Ascending aorta (tissue), 2 donors: ENCODE data around the gene S100B. TPM values are rescaled to one million over a fixed set of nuclear protein-coding genes. Genes with fewer than 3 reads are reported as not detected.

Experiments used
- DNase-seq, 2 donors: peaks; one replicate each; pipeline ENCODE4 v3.0.0-alpha.2; 2019; ENCODE audit warnings: low spot score in 2 of 2
- H3K27ac ChIP-seq, 2 donors: fragments of 200-600 bp; sonication (generic); one replicate each; pipeline ENCODE4 v1.5.1; 2016 to 2017; ENCODE audit warnings: mild to moderate bottlenecking in 1 of 2
- H3K27me3 ChIP-seq: fragments of 200-600 bp; sonication (generic); one replicate; pipeline ENCODE4 v1.5.1; 2017
- H3K36me3 ChIP-seq, 2 donors: fragments of 200-600 bp; sonication (generic); one replicate each; pipeline ENCODE4 v1.5.1; 2016
- H3K4me1 ChIP-seq, 2 donors: fragments of 200-600 bp; sonication (generic); one replicate each; pipeline ENCODE4 v1.5.1; 2016 to 2017; ENCODE audit warnings: mild to moderate bottlenecking in 1 of 2
- H3K4me3 ChIP-seq, 2 donors: fragments of 200-600 bp; sonication (generic); one replicate each; pipeline ENCODE4 v1.5.1; 2016 to 2017; ENCODE audit warnings: mild to moderate bottlenecking in 1 of 2
- H3K9me3 ChIP-seq, 2 donors: fragments of 200-600 bp; sonication (generic); one replicate each; pipeline ENCODE4 v1.5.1; 2016
- intact Hi-C: fragments of 100-400 bp; cut with DNase I; formaldehyde crosslinking; loops from one replicate; pipeline ENCODE4 v1.15.1; 2023
- total RNA-seq: library from RNA; depleted of rRNA; stranded (reverse); fragments of >200 nt; gene quantifications from one replicate; pipeline ENCODE4 v1.1.0, GENCODE V29; 2016
- TF ChIP-seq, protein P1 (sequence below), 3 experiments: fragments of 200-600 bp in 2 of 3; fragments of 450-650 bp in 1 of 3; sonication (generic) in 2 of 3; IDR thresholded peaks; one replicate each; pipeline ENCODE4 v1.5.1; 2016 to 2019; ENCODE audit warnings: antibody characterized with exemption in 3 of 3, mild to moderate bottlenecking in 1 of 3, moderate library complexity in 1 of 3

The S100B gene
- 0.53 TPM for total RNA-seq

DNA sequence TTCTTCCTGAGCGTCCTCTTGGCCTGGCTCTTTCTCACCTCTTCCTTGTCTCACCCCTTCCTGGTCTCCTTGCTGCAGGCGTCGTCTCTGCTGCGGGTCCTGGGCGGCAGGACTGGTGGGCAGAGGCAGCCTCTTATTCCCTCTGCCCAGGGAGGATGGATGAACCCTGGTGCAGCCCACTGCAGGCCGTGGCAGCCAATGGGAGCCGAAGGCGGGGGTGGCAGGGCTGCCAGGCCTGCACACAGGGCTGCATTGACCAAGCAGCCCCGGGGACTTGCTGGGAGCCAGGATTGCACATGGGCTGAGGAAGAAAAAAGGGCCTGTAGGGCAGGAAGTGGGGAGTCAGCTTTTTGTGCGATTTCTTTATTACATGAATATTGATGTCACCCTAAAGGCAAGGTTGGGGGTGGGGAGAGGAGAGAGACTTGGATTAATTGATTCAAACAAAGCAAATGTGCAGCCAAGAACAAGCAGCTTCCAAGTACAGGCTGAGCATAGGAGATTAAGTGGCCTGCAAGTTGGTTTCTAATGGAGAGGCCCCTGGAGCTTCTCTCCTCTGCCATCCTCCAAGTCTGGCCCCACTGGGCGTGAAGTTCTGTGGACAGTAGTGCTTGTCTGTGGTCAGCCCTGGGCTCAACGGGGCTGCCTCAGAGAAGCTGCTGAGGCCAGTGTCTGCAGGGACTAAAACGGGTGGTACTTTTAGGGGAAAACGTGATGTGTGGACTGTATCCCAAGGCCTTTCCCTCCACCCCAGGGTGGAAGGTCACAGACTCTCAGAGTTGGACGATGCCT lies at the start of gene S100B:
S100B (minus strand) TSS at position 108 of the 792 bp plus-strand sequence. CDS start 2,667 bp downstream, outside the sequence.
- H3K4me3 ChIP-seq = no peak within 1 kb of the TSS
- no peaks in the 10 kb centered on the region for H3K36me3 ChIP-seq
- no peaks in the 10 kb centered on the region for H3K4me1 ChIP-seq
- intact Hi-C loops = no loop called here
- no peak for DNase-seq
- no peaks in the 10 kb centered on the region for H3K9me3 ChIP-seq
- H3K27ac ChIP-seq = no peak within 1 kb of the TSS
- no peaks in the 10 kb centered on the region for H3K27me3 ChIP-seq
- TF ChIP-seq, protein P1, sequence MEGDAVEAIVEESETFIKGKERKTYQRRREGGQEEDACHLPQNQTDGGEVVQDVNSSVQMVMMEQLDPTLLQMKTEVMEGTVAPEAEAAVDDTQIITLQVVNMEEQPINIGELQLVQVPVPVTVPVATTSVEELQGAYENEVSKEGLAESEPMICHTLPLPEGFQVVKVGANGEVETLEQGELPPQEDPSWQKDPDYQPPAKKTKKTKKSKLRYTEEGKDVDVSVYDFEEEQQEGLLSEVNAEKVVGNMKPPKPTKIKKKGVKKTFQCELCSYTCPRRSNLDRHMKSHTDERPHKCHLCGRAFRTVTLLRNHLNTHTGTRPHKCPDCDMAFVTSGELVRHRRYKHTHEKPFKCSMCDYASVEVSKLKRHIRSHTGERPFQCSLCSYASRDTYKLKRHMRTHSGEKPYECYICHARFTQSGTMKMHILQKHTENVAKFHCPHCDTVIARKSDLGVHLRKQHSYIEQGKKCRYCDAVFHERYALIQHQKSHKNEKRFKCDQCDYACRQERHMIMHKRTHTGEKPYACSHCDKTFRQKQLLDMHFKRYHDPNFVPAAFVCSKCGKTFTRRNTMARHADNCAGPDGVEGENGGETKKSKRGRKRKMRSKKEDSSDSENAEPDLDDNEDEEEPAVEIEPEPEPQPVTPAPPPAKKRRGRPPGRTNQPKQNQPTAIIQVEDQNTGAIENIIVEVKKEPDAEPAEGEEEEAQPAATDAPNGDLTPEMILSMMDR (IDR thresholded peaks at IDR 0.05) = no peak

DNA sequence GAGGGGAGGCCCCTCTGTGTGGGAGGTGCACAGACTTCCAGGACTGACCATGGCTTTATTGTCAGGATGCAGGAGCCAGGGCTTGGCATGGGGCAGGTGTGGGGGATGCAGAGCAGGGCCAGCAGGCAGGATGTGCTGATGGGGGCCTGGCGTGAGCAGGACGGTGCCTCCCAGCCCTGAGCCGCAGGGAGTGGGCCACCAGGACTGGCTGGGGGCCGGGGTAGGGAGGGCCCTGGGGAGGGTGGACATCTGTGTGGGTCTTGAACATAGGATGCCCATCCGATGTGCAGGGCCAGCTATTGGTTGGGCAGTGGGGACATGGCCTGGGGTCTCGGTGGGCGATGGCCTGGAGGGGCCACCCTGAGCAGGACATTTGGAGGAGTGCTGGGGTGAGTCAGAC lies 46.2 kb upstream of the S100B start:
- peaks cover 90 to 96% of the 10 kb centered on the region in 2 donors for H3K36me3 ChIP-seq
- intact Hi-C loops = no loop called here
- H3K9me3 ChIP-seq = peaks cover 3 to 13% of the 10 kb centered on the region in 2 donors
- no peak overlapping the region for H3K4me3 ChIP-seq
- H3K27me3 ChIP-seq = no peaks in the 10 kb centered on the region
- no peak for DNase-seq
- TF ChIP-seq, protein P1 (IDR thresholded peaks at IDR 0.05) = no peak
- H3K4me1 ChIP-seq = no peaks in the 10 kb centered on the region
- H3K27ac ChIP-seq = no peak overlapping the region

GRCh38 chr21:46650476-46651098 lies 45.7 kb upstream of the S100B start:
- peaks cover 93 to 96% of the 10 kb centered on the region in 2 donors for H3K36me3 ChIP-seq
- H3K27me3 ChIP-seq = no peaks in the 10 kb centered on the region
- no peak overlapping the region for H3K4me3 ChIP-seq
- H3K4me1 ChIP-seq = no peaks in the 10 kb centered on the region
- H3K27ac ChIP-seq = no peak overlapping the region
- TF ChIP-seq, protein P1 (IDR thresholded peaks at IDR 0.05) = no peak
- peaks cover 3 to 11% of the 10 kb centered on the region in 2 donors for H3K9me3 ChIP-seq
- no peak for DNase-seq
- intact Hi-C loops = no loop called here

GRCh38 chr21:46649356-46649755 lies 44.5 kb upstream of the S100B start:
- intact Hi-C loops = no loop called here
- TF ChIP-seq, protein P1 (IDR thresholded peaks at IDR 0.05) = no peak
- no peaks in the 10 kb centered on the region for H3K4me1 ChIP-seq
- H3K27me3 ChIP-seq = no peaks in the 10 kb centered on the region
- H3K4me3 ChIP-seq = no peak overlapping the region
- no peak for DNase-seq
- H3K27ac ChIP-seq = no peak overlapping the region
- peaks cover 96% of the 10 kb centered on the region in 2 donors for H3K36me3 ChIP-seq
- H3K9me3 ChIP-seq = no peaks in the 10 kb centered on the region

GRCh38 chr21:46648539-46648938 lies 43.7 kb upstream of the S100B start:
- TF ChIP-seq, protein P1 (IDR thresholded peaks at IDR 0.05) = no peak
- peaks cover 96% of the 10 kb centered on the region in 2 donors for H3K36me3 ChIP-seq
- intact Hi-C loops = no loop called here
- no peaks in the 10 kb centered on the region for H3K9me3 ChIP-seq
- H3K27ac ChIP-seq = no peak overlapping the region
- no peaks in the 10 kb centered on the region for H3K4me1 ChIP-seq
- no peak overlapping the region for H3K4me3 ChIP-seq
- DNase-seq = no peak
- no peaks in the 10 kb centered on the region for H3K27me3 ChIP-seq
